HG03521 (cell line): ENCODE results near the gene SPEN.

Experiments
- ATAC-seq: cut with Tn5 transposase; IDR thresholded peaks from one replicate; pipeline ENCODE4 v1.9.1; 2021; ENCODE audit warnings: mild to moderate bottlenecking, moderate library complexity; ENCODE audit not compliant: unreplicated experiment

Gene SPEN

DNA sequence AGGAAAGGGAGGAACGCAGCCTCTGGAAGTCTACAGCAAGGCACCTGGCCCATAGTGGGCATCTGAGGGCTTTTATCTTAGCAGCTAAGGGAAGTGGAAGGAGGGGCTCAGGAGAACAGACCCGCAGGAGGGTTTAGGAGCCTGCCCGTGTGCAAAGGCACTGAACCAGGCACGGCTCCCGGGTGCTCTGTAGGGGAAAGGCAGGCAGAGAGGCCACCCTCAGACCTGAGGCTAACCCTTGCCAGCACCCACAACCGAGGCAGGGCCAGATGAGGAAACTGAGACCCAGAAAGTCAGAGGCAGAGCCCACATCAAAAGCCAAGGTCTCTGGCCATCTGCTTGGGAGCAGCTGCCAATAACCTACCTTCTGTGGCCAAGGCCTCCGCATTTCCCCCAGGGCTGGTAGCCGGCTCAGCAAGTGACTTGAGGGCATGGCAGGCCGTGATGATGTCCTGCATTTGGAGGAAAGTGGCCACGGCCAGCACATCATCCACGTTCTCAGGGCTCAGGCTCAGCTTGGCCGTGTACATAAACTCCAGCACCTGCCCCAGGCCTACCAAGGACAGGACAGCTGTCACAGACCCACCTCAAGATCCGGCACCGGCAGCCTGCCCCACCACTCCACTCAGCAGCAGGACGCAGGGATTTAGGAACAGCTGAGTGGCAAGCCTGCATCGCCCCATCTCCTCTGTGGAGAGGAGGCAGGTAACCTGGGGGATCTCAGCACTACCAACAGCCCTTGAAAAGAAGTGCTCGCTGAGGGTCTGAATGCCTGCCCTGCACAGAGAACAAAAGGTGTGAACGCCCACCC lies 99.3 kb downstream of the SPEN start:
- no peak for ATAC-seq

GRCh38 chr1:15947382-15948090 lies 100.0 kb downstream of the SPEN start:
- ATAC-seq = no peak

DNA sequence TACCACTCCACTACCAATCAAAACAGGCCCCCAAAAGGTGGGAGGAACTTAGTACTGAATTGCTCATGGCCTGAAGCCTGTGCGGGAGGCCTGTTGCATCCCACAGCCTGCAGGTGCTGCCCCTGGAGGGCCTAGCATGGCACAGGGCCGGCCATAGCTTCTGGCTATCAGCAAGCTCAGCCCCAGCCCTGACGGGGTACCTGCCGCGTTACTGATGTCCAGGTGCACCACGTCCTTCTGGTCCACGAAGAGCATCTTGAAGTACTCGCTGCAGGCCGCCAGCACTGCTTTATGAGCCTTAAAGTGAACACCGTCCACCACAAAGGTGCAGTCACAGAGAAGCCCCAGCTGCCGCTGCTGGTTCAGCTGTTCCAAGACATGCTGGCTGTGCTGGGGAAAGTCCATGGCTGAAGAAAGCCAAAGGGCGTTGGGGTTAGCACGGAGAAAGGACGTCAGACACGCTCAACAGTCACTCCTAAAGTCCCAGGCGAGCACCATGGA lies 100.6 kb downstream of the SPEN start:
- no peak for ATAC-seq

- ATAC-seq = no peak
Measured at GRCh38 chr1:15948595-15949452, 101.3 kb downstream of the SPEN start.

- ATAC-seq = peak; percentile 84
Measured at GRCh38 chr1:15949453-15950245, 102.1 kb downstream of the SPEN start.

DNA sequence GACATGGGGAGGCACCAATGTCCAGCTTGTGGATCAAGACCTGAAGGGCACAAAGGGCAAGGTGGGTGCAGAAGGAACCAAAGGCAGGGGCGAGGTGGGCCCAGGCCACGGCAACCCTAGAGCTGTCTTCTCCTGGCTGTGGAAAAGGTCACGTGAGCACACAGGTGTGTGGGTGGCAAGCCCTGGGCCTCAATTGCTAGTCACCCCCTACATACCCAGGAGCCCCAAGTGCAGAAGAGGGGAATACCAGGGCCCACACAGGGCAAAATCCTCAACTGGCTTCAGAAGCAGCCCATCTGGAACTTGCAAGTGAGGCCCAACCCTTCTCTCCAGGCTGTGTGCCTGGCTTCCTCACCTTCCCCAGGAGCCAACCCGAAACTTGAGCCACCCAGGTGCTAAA lies 102.8 kb downstream of the SPEN start:
- no peak for ATAC-seq

- no peak for ATAC-seq
Measured at GRCh38 chr1:15950763-15951295, 103.3 kb downstream of the SPEN start.

DNA sequence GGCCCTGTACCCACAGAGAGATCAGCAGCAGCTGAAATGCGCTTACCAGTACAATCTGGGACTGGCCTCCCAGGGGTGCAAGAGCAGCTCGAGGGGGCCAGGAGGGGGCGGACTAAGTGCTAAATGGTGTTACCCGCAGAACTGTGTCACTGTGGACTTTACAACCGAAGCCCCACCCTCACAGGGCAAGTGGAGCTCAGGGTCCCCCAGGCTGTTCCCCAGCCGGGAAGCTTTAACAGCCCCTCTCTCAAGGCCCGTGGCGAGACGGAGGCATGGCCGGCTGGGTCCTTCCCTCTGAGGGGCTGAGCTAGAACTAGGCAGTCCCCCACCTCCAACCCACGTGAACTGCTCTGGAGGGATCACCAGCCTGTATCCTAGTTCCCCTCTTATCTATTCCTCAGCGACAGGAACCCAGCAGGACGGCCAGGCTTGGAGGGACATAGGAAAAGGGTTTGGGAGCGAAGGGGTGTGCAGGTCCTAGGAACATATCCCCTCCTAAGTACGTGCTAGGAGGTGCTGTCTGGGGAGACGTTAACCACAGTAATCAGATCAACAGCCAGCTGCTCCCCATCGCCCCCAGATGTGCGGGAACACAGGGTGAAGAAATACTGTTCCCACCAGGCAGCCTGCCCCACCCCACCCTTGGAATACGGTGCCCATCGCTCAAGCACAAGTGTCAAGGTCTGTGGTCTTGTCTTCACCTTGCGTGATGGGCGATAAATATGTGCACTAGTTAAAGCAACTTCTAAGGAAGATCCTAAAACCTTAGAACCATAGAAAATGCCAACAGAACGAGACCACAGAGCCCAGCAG lies 104.0 kb downstream of the SPEN start:
- no peak for ATAC-seq

DNA sequence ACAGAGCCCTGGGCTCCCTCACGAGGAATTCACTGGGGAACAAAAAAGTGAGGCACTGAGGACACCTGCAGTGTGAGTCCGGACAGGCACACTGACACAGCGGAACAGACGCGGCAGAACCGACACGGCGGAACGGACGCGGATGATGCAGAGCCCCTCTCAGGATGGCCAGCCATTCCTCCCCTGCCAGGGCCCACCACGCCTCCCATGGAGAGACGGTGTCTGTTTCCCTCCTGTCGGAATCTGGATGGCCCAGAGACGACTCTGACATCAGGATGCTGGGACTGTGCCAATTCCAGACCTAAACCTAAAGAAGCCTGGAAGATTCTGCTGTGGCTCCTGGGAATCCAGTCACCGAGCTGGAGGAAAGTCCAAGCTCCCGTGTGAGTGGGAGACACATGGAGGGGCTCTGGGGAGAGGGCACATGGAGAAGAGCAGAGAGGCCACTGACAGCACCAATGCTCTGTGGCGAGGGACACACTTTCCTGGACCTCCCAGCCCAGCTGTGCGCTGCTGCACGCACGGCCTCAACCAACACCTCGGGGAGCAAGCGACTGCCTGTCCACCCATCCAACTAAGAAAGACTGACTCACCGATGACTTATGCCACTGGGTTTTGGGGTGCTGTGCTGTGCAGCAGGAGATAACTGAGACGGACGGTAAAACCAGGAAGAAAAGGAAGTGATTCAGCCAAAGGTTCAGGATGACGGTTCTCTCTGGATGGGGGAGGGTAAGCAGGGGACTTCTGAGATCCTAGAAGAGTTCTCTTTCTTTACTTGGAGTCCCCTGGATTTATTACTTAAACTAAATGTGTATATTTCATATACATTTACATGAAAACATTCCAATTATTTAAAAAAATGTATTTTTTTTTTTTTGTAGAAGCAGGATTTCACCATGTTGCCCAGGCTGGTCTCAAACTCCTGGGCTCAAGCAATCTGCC lies 105.1 kb downstream of the SPEN start:
- ATAC-seq = no peak

- ATAC-seq = no peak
Measured at GRCh38 chr1:15953294-15953771, 105.8 kb downstream of the SPEN start.

- ATAC-seq = no peak
Measured at GRCh38 chr1:15953791-15954241, 106.3 kb downstream of the SPEN start.

DNA sequence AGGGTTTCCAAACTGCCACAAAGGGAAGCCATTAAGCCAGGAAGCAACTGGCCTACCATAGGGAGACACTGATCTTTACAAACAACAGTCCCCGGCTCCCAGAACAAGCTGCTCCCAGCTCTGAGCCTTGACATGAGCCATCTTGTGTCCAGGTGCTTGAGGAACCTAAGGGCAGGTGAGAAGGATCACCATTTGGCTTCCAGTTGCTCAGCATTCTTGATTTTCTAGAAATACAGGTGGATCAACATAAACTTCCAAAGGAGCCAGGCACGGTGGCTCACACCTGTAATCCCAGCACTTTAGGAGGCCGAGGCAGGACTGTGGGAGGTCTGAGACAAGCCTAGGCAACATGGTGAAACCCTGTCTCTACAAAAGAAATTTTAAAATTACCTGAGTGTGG lies 106.8 kb downstream of the SPEN start:
- no peak for ATAC-seq

- ATAC-seq = no peak
Measured at GRCh38 chr1:15955552-15955951, 108.0 kb downstream of the SPEN start.

DNA sequence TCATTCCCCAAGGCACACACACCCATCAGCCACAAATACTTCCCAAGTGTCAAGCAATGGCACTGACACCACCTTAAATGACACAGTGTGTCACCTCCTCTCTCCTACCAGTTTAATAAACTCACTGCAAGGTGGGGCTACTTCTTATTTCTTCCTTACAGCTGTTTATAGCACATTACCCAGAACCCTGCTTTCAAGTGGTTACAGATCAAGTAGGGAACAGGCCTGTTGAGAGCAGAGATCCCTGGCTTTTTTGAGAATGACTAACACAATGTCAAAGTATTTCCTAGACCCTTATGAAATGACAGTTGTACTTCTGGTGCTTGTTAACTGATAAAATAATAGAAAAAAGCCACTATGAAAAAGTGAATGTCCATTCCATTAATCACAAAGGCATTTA lies 108.6 kb downstream of the SPEN start:
- no peak for ATAC-seq

GRCh38 chr1:15957221-15958095 lies 110.0 kb downstream of the SPEN start:
- ATAC-seq = no peak

DNA sequence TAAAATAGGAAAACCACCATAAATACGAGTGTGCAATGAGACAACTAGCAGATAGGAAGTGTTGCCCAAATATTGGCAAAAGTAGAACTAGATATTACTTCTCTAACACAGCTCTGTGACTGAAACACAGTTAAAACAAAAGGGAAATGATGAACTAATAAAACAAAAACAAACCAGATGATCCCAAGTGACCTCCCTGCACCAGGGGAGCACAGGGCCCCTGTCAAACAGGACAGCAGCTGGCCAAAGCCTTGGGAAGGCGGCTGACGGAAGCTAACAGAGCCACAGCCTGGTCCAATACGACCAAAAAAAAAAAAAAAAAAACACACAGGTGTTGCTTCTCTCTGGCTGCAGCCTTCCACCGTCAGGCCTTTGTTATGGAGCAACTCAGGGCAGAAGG lies 110.6 kb downstream of the SPEN start:
- no peak for ATAC-seq

- ATAC-seq = no peak
Measured at GRCh38 chr1:15958793-15959192, 111.3 kb downstream of the SPEN start.
